Measurements from ENCODE around the gene MYD88.
"Not testable (repeated sequence)": the region's sequence is repeated elsewhere in the genome, so short reads cannot be mapped to it uniquely, and the experiment has no call there.

MYD88 gene

DNA sequence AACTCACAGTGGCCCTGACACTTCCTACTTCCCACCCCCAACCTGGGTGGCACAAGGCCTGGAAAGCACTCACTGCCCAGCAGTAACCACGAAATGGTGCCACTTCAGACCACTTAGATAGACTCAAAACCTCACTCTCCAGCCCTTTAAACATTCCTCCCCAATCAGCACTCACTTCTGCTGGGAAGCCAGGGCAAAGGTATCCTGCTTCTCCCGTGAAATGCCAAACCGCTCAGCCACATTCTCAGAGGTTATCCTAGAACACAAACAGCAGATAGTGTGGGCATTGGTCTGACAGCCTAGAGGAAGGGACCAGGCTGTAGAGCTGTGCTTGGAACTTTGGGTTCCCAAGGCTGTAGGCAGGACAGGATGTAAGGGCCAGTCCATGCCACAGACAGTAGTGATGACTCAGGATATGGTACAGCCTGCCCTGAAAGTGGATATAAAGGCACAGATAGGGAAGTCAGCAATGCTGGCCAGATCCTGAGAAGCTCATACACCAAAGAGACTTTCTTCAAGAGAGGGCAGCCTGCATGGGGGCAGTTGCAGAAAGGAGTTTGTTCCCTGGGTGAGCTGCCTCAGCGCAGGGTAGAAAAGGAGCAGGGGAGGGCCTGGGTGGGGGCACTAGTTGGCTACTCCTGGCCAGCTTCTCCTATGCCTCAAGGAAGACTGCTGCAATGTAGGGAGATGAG, 10.7 kb upstream of the MYD88 start:
- DNase-seq = no peak

DNA sequence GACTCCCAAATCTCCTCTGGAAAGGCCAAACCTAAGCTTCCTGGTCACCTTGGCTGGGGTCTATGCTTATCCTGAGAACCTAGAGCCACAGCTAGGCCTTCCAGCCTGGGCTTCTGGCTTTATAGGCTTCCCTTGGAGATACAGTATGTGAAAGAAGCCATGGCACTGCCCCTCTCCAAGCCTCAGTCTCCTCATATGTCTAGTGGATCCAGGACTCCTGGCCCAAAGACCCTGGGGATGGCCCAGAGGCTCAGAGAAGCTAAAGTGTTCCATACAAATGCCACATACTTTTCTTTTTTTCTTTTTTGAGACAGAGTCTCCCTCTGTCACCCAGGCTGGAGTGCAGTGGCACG, 10.2 kb upstream of the MYD88 start:
- DNase-seq = no peak

DNA sequence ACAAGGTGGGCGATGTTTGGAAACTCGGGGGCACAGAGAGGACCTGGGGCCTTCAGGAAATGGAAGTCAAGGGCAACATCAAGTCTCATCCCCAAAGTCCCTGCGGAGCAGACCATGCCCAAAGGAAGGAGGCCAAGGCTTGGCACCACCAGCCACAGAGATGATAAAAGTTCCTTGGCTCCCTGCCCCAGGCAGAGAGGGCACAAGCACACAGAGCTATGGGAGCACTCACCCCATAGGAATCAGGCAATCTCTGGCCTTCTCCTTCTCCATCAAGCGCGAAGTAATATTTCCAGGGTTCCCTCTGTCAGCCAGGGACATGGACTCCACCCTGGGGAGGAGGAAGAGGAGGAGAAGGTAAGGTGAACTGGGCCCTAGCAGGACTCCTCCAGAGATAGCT, 9.4 kb upstream of the MYD88 start:
- DNase-seq = no peak

DNA sequence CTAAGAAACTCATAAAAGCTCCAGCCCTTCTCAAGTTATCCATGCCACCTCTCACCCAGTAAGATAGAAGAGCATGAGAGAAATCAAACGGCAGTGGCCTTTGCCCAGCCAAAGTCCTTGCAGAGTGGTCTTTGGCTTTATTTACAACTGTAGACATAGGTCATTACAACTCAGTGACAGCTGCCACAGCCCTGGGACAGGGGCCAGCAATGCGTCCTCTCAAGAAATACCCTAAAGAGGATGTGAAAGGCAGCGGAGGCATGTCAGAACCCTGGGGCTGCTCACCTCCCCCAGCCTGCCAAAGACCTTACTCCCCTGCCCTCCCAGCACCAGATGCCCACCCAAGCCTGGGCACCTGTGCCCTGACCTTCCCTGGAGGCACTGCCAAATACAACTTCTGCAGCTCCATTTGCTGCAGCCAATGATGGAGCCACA, 7.8 kb upstream of the MYD88 start:
- DNase-seq = no peak

DNA sequence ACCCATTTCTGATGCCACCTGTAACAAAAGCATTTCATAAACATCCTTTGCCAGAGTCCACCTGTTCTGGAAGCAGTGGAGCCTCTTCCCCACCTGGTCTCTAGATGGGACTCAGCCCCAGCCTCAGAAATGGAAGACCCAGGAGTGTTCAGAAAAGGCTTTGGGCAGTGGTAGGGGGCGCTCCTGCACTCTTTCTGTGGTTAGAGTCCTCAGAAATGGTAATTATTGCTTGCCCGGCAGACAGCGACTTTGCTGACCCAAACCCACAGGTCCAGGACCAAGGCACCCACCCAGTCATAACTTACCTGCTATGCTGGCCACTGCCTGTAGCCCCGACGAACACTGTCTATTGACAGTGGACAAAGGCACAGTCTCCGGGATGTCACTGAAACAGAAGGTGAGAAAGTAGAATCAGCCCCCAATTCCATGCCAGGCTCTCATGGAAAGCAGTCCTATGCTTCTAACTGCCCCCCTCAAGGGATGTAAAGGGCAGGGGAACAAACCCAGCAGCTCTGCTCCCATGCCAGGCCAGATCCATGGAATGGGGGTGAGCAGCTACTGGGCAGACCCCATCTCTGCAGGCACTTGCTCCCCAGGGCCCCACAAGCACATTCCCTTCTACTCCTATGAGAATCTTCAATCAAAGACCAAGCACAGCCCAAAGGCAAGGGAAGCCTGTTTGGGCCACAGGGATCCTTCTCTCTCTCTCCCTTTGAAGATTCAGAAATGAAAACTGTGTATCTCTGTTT, 6.7 kb upstream of the MYD88 start:
- no peak for DNase-seq

DNA sequence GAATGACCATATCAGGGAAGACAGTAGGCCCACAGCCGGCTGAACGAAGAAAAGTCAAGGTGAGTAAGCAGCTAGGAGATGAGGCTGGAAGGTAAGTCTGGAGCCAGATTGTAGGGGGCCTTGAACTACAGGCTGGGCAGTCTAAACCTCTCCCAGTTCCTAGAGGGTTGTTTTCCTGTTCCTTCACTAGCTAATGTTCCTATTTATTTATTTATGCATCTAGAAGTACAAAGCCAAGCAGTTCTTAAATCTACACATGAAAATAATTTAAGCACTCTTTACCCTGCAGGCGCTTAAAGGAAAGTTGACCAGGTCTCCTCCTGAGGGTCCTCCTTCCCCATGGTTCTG, 5.3 kb upstream of the MYD88 start:
- no peak for DNase-seq

DNA sequence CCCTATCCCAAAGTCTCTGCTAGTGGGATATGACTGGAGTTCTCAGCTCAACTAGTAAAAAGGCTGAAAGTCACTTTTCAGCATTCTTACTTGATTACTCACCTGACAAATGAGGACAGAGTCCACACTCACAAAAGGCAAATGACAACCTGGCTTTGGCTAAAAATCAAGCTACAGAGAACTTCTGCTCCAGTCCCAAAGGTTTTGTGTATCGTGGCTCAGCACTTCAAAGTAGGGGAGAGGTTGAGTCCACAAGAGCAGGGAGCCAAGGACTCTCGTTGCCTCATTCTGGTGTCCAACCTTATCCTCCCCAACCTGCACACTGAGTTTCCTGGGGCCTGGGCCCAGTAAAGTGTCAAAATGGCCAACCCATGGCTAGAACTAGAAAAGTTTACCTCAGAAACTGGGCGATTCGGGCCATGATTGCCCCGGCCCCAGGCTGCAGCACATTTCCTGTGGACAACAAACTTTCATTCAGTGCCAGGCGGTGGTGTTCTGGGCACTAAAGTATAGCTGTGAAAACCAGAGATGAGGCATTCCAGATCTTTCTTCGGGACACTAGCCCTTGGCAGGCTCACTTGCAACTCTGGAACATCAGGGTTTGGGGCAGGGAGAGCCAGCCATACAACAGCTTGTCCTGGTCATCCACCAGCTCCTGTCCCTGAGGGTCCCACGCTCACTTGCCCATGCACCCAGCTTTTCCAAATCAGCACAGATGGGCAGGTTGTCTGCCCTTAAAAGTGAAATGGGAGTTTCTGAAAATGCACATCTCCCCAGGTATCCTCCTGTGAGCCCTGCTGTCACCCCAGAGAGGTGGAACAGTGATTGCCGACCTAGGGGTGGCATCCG, 4.7 kb upstream of the MYD88 start:
- DNase-seq = no peak

DNA sequence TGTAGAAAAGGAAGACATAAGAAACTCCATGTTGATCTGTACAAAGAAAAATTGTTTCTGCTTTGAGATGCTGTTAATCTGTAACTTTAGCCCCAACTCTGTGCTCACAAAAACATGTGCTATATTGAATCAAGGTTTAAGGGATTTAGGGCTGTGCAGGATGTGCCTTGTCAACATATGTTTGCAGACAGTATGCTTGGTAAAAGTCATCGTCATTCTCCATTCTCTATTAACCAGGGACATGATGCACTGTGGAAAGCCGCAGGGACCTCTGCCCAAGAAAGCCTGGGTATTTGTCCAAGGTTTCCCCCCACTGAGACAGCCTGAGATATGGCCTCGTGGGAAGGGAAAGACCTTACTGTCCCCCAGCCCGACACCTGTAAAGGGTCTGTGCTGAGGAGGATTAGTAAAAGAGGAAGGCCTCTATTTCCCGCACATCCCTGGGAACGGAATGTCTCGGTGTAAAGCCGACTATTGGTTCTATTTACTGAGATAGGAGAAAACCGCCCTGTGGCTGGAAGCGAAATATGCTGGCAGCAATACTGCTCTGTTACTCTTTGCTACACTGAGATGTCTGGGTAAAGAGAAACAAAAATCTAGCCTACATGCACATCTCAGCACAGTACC, 3.8 kb upstream of the MYD88 start:
- DNase-seq = not testable (repeated sequence)

DNA sequence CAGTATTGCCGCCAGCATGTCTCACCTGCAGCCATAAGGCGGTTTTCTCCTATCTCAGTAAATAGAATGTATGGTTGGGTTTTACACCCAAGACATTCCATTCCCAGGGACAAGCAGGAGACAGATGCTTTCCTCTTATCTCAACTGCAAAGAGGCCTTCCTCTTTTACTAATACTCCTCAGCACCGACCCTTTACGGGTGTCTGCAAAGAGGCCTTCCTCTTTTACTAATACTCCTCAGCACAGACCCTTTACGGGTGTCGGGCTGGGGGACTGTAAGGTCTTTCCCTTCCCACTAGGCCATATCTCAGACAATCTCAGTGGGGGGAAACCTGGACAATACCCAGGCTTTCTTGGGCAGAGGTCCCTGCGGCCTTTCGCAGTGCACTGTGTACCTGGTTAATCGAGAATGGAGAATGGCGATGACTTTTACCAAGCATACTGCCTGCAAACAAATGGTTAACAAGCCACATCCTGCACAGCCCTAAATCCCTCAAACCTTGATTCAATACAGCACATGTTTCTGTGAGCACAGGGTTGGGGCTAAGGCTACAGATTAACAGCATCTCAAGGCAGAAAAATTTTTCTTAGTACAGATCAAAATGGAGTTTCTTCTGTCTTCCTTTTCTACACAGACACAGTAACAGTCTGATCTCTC, 2.7 kb upstream of the MYD88 start:
- not testable (repeated sequence) for DNase-seq

DNA sequence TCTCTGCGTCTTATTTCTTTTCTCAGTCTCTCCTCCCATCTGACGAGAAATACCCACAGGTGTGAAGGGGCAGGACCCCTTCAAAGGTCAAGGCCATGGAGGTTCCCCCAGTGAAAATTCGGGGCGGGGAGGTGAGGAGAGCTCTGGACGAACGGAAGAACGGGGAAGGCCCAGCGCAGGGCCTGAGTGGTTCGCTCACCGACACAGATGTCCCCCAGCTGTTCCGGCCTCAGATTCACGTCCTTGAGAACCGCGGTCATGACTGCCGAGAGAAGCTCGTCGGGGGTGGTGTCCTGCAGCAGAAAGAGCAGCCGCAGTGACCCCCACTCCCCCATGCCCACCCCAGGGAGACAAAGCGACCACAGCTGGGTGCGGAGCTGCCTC, 2.1 kb upstream of the MYD88 start:
- no peak for DNase-seq

DNA sequence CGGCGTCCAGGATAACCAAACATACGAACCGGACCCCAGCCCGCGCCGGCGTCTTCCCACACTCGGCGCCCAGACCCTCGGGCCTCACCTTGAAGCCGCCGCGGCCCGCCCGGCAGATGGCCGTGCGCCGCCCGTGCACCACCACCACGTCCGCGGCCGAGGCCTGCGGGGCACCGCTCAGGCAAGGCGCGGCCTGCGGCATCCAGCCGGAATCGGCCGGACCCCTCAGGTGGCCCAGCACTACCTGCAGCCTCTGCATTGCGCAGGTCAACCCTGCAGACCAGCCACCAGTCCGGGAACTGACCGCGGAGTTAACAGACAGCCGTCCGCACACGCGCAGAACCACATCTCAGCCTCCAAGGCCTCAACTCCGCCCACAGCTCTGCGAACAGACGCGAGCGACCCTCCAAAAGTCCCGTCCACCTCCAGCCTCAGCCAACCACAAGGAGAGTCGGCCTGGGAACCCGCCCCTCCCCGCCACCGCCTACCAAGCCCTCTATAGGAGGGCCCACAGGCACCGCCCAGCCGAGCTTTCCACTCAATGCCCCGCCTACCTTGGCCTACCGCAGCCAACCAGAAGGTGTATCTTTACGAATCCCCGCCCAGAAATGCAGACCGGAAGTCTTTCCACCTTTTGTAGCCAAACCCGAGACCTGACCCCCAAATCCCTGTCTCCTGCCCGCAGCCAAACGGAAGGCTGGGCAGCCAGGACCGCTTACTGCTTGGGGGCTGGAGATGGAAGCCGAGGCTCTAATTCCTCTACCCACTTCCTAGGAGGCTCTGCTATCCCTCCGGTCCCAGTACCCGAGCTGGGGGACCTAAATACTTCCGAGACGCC, 1.5 kb upstream of the MYD88 start, which contains the start of gene ACAA1:
TSS of gene ACAA1 (minus strand) at position 351 of the 838 bp plus-strand sequence. CDS start at position 259, 92 bp downstream.
- DNase-seq = peak; percentile 89

DNA sequence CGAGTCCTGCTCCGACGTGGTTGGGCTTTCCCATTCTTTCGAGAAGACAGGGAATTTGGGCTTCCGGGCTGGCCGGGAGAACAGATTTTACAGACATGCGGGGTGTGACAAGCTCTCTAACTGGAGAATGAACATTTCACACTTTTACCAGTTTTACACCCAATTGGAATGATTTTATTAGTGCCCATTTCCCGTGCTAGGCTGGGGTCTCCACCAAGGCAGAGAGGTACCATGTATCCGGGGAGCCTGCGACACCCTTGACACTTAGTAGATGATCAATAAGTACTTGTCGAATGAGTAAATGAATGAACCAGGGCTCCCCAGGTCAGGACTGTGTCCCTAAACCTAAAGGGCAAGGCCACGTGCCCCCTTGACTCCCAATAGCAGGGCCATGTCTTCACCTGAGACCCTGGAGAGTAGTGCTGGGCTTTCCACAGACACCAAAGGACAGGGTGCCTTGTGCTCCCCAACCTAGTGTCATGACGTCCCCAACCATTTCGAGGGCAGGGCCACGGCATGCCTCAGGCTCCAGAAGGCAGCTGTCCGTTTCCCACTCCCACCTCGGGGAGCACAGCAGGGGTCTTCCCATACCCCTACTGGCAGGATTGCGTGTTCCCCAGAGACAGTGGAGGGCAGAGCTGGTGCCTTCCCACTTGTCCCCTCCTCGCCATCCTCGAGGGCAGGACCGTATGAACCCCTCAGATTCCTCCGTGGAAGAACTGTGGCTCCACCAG, 679 bp upstream of the MYD88 start:
- no peak for DNase-seq

DNA sequence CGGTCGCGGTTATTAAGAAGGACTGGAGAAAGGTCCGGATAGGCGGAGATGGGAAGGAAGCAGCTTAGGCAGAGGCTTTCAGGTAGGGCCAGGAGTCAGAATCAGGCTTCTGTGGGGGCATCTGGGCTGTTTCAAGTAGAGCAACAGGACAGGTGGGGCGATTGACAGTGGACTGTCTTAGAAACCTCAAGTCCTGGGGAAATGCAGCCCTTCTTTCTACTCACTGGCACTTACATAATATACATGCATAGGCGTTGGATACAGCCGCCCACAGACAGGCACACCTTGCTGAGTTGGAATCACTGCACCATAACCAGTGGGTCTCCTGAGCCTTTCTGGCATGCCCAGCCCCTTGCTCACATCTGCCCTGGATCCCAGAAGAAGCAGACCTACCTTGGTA, 730 bp downstream of the MYD88 start:
- DNase-seq = no peak

DNA sequence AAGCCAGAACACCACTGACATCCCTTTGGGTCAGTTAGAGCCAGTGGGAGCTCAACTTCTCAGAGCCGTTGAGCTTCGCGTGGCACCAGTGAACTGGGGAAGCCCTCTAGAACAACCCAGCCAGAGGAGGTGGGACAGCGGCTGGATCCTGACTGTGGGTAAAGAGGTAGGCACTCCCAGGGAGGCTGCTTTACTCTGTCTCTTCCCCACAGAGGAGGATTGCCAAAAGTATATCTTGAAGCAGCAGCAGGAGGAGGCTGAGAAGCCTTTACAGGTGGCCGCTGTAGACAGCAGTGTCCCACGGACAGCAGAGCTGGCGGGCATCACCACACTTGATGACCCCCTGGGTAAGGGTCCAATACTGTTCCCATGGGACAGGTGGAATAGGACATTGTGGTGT, 1.2 kb downstream of the MYD88 start:
- DNase-seq = no peak

DNA sequence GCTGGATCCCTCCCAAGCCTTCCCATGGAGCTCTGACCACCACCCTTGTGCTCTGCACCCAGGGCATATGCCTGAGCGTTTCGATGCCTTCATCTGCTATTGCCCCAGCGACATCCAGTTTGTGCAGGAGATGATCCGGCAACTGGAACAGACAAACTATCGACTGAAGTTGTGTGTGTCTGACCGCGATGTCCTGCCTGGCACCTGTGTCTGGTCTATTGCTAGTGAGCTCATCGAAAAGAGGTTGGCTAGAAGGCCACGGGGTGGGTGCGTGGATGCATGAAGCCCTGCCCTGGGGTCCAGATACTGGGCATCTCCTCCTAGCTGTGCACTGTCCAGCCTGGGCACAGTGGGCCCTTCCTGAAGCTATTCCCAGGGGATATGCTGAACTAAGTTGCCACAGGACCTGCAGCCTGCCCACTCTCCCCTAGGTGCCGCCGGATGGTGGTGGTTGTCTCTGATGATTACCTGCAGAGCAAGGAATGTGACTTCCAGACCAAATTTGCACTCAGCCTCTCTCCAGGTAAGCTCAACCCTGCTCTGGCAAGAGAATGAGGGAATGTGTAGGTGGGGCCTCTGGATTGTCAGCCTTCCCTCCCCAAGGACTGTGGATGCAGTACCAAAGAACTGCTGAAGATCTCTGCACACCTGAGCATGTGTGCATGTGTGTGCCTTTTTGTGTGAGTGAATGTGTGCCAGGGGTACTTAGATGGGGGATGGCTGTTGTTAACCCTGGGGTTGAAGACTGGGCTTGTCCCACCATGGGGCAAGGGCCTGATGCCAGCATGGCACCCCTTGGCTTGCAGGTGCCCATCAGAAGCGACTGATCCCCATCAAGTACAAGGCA, 2.1 kb downstream of the MYD88 start:
- no peak for DNase-seq

DNA sequence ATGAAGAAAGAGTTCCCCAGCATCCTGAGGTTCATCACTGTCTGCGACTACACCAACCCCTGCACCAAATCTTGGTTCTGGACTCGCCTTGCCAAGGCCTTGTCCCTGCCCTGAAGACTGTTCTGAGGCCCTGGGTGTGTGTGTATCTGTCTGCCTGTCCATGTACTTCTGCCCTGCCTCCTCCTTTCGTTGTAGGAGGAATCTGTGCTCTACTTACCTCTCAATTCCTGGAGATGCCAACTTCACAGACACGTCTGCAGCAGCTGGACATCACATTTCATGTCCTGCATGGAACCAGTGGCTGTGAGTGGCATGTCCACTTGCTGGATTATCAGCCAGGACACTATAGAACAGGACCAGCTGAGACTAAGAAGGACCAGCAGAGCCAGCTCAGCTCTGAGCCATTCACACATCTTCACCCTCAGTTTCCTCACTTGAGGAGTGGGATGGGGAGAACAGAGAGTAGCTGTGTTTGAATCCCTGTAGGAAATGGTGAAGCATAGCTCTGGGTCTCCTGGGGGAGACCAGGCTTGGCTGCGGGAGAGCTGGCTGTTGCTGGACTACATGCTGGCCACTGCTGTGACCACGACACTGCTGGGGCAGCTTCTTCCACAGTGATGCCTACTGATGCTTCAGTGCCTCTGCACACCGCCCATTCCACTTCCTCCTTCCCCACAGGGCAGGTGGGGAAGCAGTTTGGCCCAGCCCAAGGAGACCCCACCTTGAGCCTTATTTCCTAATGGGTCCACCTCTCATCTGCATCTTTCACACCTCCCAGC, 2.9 kb downstream of the MYD88 start:
- no peak for DNase-seq

DNA sequence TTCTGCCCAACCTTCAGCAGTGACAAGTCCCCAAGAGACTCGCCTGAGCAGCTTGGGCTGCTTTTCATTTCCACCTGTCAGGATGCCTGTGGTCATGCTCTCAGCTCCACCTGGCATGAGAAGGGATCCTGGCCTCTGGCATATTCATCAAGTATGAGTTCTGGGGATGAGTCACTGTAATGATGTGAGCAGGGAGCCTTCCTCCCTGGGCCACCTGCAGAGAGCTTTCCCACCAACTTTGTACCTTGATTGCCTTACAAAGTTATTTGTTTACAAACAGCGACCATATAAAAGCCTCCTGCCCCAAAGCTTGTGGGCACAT, 3.5 kb downstream of the MYD88 start:
- no peak for DNase-seq

DNA sequence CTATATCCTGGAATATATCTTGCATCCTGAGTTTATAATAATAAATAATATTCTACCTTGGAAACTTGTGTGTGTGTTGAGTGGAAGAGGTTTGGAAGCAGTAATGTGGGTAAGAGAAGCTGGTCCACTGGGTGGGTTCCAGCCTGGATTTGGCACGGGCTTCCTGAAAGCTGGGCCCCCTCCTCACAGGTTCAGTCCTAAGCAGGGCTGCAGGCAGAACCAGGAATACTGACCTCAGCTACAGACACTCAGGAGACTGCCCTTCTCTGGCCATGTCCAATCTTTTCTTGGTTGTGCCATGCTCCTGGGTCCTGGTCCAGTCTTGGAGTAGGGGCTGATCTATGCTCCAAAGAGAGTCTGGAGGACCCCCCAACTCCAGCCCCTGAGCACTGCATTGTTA, 4.5 kb downstream of the MYD88 start:
- no peak for DNase-seq

DNA sequence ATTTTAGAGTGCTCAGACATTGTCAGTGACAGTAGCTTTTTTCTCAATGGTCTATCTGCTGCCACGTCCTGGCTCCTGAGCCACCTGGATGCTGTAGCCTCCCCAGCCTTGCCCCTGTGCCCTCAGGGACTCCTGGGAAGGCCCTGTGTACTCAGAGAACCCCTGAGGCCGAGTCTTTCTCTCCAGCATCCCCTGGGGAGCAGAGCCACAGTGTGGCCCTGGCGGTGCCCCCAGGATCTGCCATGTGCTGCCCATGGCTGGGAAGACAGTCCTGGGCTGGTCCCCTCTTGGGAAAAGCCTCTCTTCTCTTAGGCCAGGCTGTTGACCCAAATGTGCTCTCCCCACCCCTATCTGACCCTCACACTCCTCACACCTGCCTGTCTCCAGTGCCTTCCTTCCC, 5.0 kb downstream of the MYD88 start:
- DNase-seq = no peak

DNA sequence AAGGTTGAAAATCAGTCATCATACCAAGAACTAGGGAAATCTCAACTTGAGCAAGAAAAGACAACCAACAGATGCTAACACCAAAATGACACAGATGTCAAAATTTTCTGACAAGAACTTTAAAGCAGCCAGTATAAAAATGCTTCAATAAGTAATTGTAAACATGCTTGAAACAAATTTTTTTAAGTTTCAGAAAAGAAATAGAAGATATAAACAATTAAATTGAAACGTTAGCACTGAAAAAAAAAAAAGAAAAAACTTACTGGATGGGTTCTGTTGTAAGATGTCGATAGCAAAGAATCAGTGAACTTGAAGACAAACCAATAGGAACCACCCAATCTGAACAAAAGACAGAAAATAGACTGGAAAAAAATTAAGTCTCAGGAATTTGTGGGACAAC, 8.0 kb downstream of the MYD88 start:
- DNase-seq = no peak

Data from SIG-M5 (cell line).